Endothelial cell of umbilical vein (primary cell): Measurements from ENCODE around the gene MRM1.

Experiments used
- CTCF ChIP-seq, 2 donors: IDR thresholded peaks; 1 replicate in 1 of 2; 2 replicates in 1 of 2; pipeline ENCODE4 v1.5.1; 2011; ENCODE audit warnings: low read length in 2 of 2, mild to moderate bottlenecking in 2 of 2, moderate library complexity in 2 of 2, control low read depth in 1 of 2, inconsistent platforms in 1 of 2, low read depth in 1 of 2; ENCODE audit not compliant: insufficient read depth in 1 of 2; ENCODE audit errors: extremely low read depth in 1 of 2
- EZH2 ChIP-seq: IDR thresholded peaks from 2 replicates; pipeline ENCODE4 v1.6.1; 2012; ENCODE audit warnings: borderline replicate concordance, low read depth, mild to moderate bottlenecking, moderate library complexity, low read length, inconsistent platforms; ENCODE audit not compliant: severe bottlenecking
- POLR2A ChIP-seq: IDR thresholded peaks from 2 replicates; pipeline ENCODE4 v1.6.1; 2012; ENCODE audit warnings: low read depth, mild to moderate bottlenecking, control low read depth, low read length

GRCh38 chr17:36631022-36631421, 29.6 kb downstream of the MRM1 start:
- TF ChIP-seq CTCF (IDR thresholded peaks at IDR 0.05; ENCODE audit: extremely low read depth in 1 of 2, insufficient read depth in 1 of 2, low read depth in 1 of 2, low read length in 2 of 2) = no peak
- no peak for TF ChIP-seq EZH2
- no peak for TF ChIP-seq POLR2A
